GM23248 (cell line): ENCODE data around the gene EYA3. TPM values are rescaled to one million over a fixed set of nuclear protein-coding genes. Genes with fewer than 3 reads are reported as not detected.

Experiments
- DNase-seq: peaks from one replicate; pipeline ENCODE4 v3.0.0-alpha.2; 2015
- H2AFZ ChIP-seq: fragments of 200-600 bp; sonication (generic); 2 replicates; pipeline ENCODE4 v1.6.1; 2016; ENCODE audit warnings: antibody characterized with exemption
- H3F3A ChIP-seq: fragments of 200-600 bp; sonication (generic); 2 replicates; pipeline ENCODE4 v1.6.1; 2016; ENCODE audit warnings: mild to moderate bottlenecking, antibody characterized with exemption, mixed run types; ENCODE audit not compliant: insufficient read depth
- H3K27ac ChIP-seq: fragments of 200-600 bp; sonication (generic); 2 replicates; pipeline ENCODE4 v1.5.1; 2016; ENCODE audit warnings: mild to moderate bottlenecking
- H3K27me3 ChIP-seq: fragments of 200-600 bp; sonication (generic); replicated peaks from 2 replicates; pipeline ENCODE4 v1.6.1; 2016; ENCODE audit warnings: mild to moderate bottlenecking; ENCODE audit not compliant: insufficient read depth
- H3K36me3 ChIP-seq: fragments of 200-600 bp; sonication (generic); 2 replicates; pipeline ENCODE4 v1.6.1; 2016; ENCODE audit warnings: low read depth, mild to moderate bottlenecking
- H3K4me1 ChIP-seq: fragments of 200-600 bp; sonication (generic); 2 replicates; pipeline ENCODE4 v1.6.1; 2016; ENCODE audit warnings: mild to moderate bottlenecking; ENCODE audit not compliant: insufficient read depth
- H3K4me2 ChIP-seq: fragments of 200-600 bp; sonication (generic); one replicate; pipeline ENCODE4 v1.6.1; 2016; ENCODE audit warnings: mild to moderate bottlenecking; ENCODE audit not compliant: unreplicated experiment
- H3K4me3 ChIP-seq: fragments of 200-600 bp; sonication (generic); 2 replicates; pipeline ENCODE4 v1.5.1; 2016; ENCODE audit warnings: mild to moderate bottlenecking
- H3K79me2 ChIP-seq: fragments of 200-600 bp; sonication (generic); 2 replicates; pipeline ENCODE4 v1.6.1; 2016; ENCODE audit warnings: mild to moderate bottlenecking; ENCODE audit not compliant: insufficient read depth
- H3K9ac ChIP-seq: fragments of 200-600 bp; sonication (generic); 2 replicates; pipeline ENCODE4 v1.6.1; 2016; ENCODE audit warnings: mild to moderate bottlenecking
- H3K9me2 ChIP-seq: fragments of 200-600 bp; sonication (generic); 2 replicates; pipeline ENCODE4 v1.6.1; 2016; ENCODE audit warnings: mixed run types, mild to moderate bottlenecking, moderate library complexity; ENCODE audit not compliant: insufficient read depth
- H3K9me3 ChIP-seq: fragments of 200-600 bp; sonication (generic); one replicate; pipeline ENCODE4 v1.6.1; 2017; ENCODE audit warnings: low read depth
- H4K20me1 ChIP-seq: fragments of 200-600 bp; sonication (generic); 2 replicates; pipeline ENCODE4 v1.6.0; 2016; ENCODE audit not compliant: insufficient read depth
- EZH2 ChIP-seq: fragments of 200-600 bp; sonication (generic); IDR thresholded peaks from 2 replicates; pipeline ENCODE4 v1.6.1; 2018; ENCODE audit warnings: antibody characterized with exemption, mild to moderate bottlenecking; ENCODE audit not compliant: insufficient read depth, poor library complexity, severe bottlenecking
- EZH2phosphoT487 ChIP-seq: fragments of 200-600 bp; sonication (generic); IDR thresholded peaks from 2 replicates; pipeline ENCODE4 v1.6.1; 2018; ENCODE audit warnings: antibody characterized with exemption, moderate library complexity, mild to moderate bottlenecking, low read depth; ENCODE audit not compliant: insufficient read depth
- WGBS, 2 experiments: methylation state at CpG; one replicate each; pipeline ENCODE4 v1.1.6; 2015 to 2017; ENCODE audit warnings: low lambda C conversion rate in 2 of 2, low coverage in 1 of 2; ENCODE audit errors: missing lambda C conversion rate in 2 of 2; 5-methylcytosine and 5-hydroxymethylcytosine counted together
- in situ Hi-C: fragments of 300-500 bp; cut with MboI; formaldehyde crosslinking; loops from 2 replicates; pipeline ENCODE4 v1.15.0; 2020
- polyA plus RNA-seq: library from polyadenylated mRNA; unstranded; fragments of >200 nt; fragmentation: Nextera tagmentation; extraction: Ambion mirVana; gene quantifications from 2 replicates; pipeline ENCODE4 v1.2.1, GENCODE V29; 2016
- total RNA-seq: library from RNA; depleted of rRNA; stranded (reverse); fragments of >200 nt; shearing (Covaris generic); gene quantifications from 2 replicates; pipeline ENCODE4 v1.2.3, GENCODE V29; 2014

Gene EYA3
- total and polyA plus RNA-seq, 2 experiments from 2014 or later = 9.1 to 16.9 TPM

- H3K4me1 ChIP-seq = peaks cover 10% of the 10 kb centered on the region; the same call in 1 of the 2 replicates
- in situ Hi-C loops = loop anchor here (10.0 kb wide), 1 partner anchor 114 kb away; no protein-coding TSS in a partner anchor
- TF ChIP-seq EZH2 = no peak
- no peak for TF ChIP-seq EZH2phosphoT487
- no peak overlapping the region for H3K4me3 ChIP-seq
- H3K27ac ChIP-seq = no peak overlapping the region
- H3F3A ChIP-seq = peaks cover 13% of the 10 kb centered on the region
- H3K36me3 ChIP-seq = no peaks in the 10 kb centered on the region
- H3K79me2 ChIP-seq = peaks cover 19% of the 10 kb centered on the region
- no peaks in the 10 kb centered on the region for H3K9me3 ChIP-seq
- peak; percentile 69 for DNase-seq
- H3K4me2 ChIP-seq = no peak overlapping the region
- H2AFZ ChIP-seq = peak overlapping the region; percentile 52; the same call in 1 of the 2 replicates
- H3K9me2 ChIP-seq = no peaks in the 10 kb centered on the region
- 39 to 50% methylated on average over 6 of the region's 6 CpGs for WGBS, 2 experiments
- H4K20me1 ChIP-seq = no peaks in the 10 kb centered on the region; the same call in 1 of the 2 replicates
- H3K9ac ChIP-seq = no peak overlapping the region
- no peaks in the 10 kb centered on the region for H3K27me3 ChIP-seq
These were observed 2.8 kb upstream of the EYA3 start for GRCh38 chr1:28091043-28091781.

DNA sequence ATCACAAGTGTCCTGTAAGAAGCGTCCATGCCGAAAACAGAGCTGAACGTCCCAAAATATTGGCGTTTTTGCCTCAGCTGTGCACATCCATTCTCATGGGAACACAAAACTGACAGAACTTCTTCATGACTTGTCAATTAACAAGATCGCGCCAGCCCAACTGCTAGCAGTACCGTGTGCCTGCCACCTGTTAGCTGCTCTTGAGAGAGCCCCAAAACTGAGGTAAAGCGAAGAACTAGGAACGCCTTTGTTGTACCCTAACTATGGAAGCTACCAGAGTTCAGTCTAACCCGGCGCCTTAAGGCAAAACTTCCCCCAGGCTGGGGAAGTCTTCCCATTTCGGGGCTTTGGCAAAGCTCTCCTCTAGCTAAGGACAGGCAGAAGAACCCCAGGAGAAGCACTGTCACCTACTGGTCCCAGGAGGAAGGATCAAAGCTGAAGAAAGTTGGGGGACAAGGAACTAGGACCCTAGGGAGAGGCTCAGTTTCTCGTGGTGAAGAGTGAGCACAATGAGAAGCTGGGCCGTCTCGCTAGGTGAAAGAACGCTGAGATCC is 719 bp downstream of the EYA3 start:
- peak overlapping the region; percentile 92 for H2AFZ ChIP-seq
- H3K27ac ChIP-seq = peak overlapping the region; percentile 72
- H3K27me3 ChIP-seq = no peaks in the 10 kb centered on the region
- TF ChIP-seq EZH2phosphoT487 (no peak), EZH2 (no peak)
- peak overlapping the region; percentile 99 for H3K4me3 ChIP-seq
- H3F3A ChIP-seq = peaks cover 13% of the 10 kb centered on the region
- H4K20me1 ChIP-seq = no peaks in the 10 kb centered on the region; the same call in 1 of the 2 replicates
- in situ Hi-C loops = no loop called here
- no peaks in the 10 kb centered on the region for H3K36me3 ChIP-seq
- peaks cover 10% of the 10 kb centered on the region; the same call in 1 of the 2 replicates for H3K4me1 ChIP-seq
- H3K79me2 ChIP-seq = peaks cover 53% of the 10 kb centered on the region
- DNase-seq = peak; percentile 47
- peak overlapping the region; percentile 100 for H3K4me2 ChIP-seq
- 4 to 5% methylated on average over 16 of the region's 16 CpGs for WGBS, 2 experiments
- H3K9me3 ChIP-seq = no peaks in the 10 kb centered on the region
- no peaks in the 10 kb centered on the region for H3K9me2 ChIP-seq
- H3K9ac ChIP-seq = peak overlapping the region; percentile 84

DNA sequence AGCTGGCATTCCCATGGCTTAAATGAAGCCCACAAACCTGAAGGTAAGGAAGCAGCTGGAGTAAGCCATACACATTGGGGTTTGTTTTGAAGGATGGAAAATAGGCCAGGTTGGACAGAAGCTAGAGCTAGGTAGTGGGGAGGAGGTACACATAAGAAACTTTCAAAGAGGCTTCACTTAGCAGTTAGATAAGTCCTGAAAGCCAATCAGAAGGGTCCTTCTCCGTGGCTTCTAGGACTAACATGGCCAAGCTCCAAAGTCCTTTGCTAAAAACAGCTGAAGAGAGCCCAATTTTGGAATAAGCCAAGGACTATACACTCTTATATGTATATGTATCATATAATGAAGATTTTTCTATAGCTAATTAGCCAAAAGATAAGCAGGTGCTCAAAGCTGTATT is 1.8 kb downstream of the EYA3 start:
- Histone ChIP-seq H3K9me3 (no peaks in the 10 kb centered on the region), H3K79me2 (peaks cover 63% of the 10 kb centered on the region), H3K36me3 (no peaks in the 10 kb centered on the region), H3K4me3 (peak overlapping the region; percentile 99), H2AFZ (no peak overlapping the region), H4K20me1 (no peaks in the 10 kb centered on the region; the same call in 1 of the 2 replicates), H3K4me1 (peaks cover 10% of the 10 kb centered on the region; the same call in 1 of the 2 replicates), H3K27ac (no peak overlapping the region), H3K27me3 (no peaks in the 10 kb centered on the region), H3F3A (peaks cover 13% of the 10 kb centered on the region), H3K9ac (peak overlapping the region; percentile 84; the same call in 1 of the 2 replicates), H3K4me2 (peak overlapping the region; percentile 100), H3K9me2 (no peaks in the 10 kb centered on the region)
- WGBS, 2 experiments = 92 to 100% methylated on average over 1 of the region's 1 CpG
- in situ Hi-C loops = no loop called here
- TF ChIP-seq EZH2 (no peak), EZH2phosphoT487 (no peak)
- DNase-seq = no peak

GRCh38 chr1:28085129-28085528 is 3.3 kb downstream of the EYA3 start:
- no peaks in the 10 kb centered on the region for H3K27me3 ChIP-seq
- DNase-seq = no peak
- H3K79me2 ChIP-seq = peaks cover 78% of the 10 kb centered on the region
- peaks cover 13% of the 10 kb centered on the region for H3F3A ChIP-seq
- TF ChIP-seq EZH2phosphoT487 (no peak), EZH2 (no peak)
- no peak overlapping the region for H3K27ac ChIP-seq
- H3K4me3 ChIP-seq = no peak overlapping the region
- 89 to 91% methylated on average over 5 of the region's 5 CpGs for WGBS, 2 experiments
- peaks cover 10% of the 10 kb centered on the region; the same call in 1 of the 2 replicates for H3K4me1 ChIP-seq
- no peak overlapping the region for H3K4me2 ChIP-seq
- no peaks in the 10 kb centered on the region for H3K36me3 ChIP-seq
- no peaks in the 10 kb centered on the region for H3K9me3 ChIP-seq
- H3K9ac ChIP-seq = no peak overlapping the region
- in situ Hi-C loops = no loop called here
- no peak overlapping the region for H2AFZ ChIP-seq
- H4K20me1 ChIP-seq = no peaks in the 10 kb centered on the region; the same call in 1 of the 2 replicates
- H3K9me2 ChIP-seq = no peaks in the 10 kb centered on the region
